GM21576 (cell line): ENCODE results near the gene RABL6.
A peak's percentile ranks its signal among the peaks of the same experiment; 100 is the strongest.
"Not testable (repeated sequence)": the region's sequence is repeated elsewhere in the genome, so short reads cannot be mapped to it uniquely, and the experiment has no call there.

Source experiments
- ATAC-seq: cut with Tn5 transposase; IDR thresholded peaks from one replicate; pipeline ENCODE4 v1.9.1; 2021; ENCODE audit warnings: mild to moderate bottlenecking, moderate library complexity; ENCODE audit not compliant: unreplicated experiment

Gene RABL6, protein sequence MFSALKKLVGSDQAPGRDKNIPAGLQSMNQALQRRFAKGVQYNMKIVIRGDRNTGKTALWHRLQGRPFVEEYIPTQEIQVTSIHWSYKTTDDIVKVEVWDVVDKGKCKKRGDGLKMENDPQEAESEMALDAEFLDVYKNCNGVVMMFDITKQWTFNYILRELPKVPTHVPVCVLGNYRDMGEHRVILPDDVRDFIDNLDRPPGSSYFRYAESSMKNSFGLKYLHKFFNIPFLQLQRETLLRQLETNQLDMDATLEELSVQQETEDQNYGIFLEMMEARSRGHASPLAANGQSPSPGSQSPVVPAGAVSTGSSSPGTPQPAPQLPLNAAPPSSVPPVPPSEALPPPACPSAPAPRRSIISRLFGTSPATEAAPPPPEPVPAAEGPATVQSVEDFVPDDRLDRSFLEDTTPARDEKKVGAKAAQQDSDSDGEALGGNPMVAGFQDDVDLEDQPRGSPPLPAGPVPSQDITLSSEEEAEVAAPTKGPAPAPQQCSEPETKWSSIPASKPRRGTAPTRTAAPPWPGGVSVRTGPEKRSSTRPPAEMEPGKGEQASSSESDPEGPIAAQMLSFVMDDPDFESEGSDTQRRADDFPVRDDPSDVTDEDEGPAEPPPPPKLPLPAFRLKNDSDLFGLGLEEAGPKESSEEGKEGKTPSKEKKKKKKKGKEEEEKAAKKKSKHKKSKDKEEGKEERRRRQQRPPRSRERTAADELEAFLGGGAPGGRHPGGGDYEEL

GRCh38 chr9:136807281-136808074, at the start of gene RABL6:
TSS of gene RABL6 (plus strand) at chr9:136807948. CDS start at chr9:136808197, 249 bp downstream.
- ATAC-seq = peak; percentile 61

DNA sequence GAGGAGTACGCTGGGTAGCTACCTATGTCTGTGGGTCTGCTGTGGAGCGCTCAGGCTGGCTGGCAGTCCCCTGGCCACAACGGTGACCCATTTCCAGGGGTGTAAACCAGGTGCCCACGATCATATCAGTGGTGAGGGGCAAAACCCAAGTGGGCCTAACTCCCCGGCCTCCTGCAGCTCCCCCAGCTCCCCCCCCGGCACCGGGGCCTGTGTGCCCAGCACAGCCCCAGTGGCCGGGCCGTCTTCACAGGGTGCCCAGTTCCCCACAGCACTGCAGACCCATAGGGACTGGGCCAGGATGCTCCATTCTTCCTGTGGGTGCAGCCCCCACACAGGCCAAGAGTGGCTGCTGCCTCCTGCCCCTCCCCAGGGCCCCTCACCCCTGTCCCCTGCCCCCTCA, 48.7 kb upstream of the RABL6 start:
- ATAC-seq = no peak

- ATAC-seq = no peak
Observed at GRCh38 chr9:136759436-136760325, 48.1 kb upstream of the RABL6 start.

- ATAC-seq = no peak
Observed at GRCh38 chr9:136760424-136760823, 47.3 kb upstream of the RABL6 start.

DNA sequence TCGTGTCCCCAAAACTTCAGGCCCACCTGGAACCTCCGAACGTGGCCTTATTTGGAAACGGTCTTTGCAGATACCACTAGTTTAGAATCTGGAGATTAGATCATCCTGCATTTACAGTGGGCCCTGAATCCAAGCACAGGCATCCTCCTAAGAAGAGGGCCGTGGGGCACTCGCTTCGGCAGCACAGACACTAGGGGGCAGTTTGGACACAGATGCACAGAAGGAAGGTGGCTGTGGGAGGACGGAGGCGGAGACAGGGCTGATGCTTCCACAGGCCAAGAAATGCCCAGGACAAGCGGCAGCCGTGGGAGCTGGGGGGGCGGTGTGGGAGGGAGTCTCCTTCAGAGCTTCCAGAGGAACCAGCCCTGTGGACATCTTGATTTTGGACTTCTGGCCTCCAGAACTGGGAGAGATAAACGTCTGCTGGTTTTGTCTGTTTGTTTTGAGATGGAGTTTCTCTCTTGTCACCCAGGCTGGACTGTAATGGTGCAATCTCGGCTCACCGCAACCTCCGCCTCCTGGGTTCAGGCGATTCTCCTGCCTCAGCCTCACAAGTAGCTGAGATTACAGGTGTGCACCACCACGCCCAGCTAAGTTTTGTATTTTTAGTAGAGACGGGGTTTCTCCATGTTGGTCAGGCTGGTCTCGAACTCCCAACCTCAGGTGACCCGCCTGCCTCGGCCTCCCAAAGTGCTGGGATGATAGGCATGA, 46.8 kb upstream of the RABL6 start:
- ATAC-seq = not testable (repeated sequence)

DNA sequence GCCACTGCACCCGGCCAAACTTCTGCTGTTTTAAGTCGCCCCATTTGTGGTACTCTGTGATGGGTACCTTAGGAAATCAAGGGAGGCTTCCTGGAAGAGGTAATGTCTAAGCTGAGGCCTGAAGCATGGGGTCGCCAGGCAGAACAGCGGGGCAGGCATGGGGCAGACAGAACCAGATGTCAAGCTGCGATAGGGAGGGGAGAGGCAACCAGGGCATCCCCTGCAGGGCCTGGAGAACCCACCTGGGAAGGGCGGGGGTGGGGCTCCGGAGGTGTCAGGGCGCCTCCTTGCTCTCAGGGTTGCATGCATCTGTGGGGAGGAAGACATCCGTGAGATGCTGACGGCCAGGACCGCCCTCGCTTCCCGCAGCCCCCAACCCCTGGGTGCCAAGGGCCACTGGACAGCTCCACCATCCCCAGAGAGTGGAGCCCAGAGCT, 46.2 kb upstream of the RABL6 start:
- no peak for ATAC-seq

GRCh38 chr9:136762221-136762691, 45.5 kb upstream of the RABL6 start:
- no peak for ATAC-seq

DNA sequence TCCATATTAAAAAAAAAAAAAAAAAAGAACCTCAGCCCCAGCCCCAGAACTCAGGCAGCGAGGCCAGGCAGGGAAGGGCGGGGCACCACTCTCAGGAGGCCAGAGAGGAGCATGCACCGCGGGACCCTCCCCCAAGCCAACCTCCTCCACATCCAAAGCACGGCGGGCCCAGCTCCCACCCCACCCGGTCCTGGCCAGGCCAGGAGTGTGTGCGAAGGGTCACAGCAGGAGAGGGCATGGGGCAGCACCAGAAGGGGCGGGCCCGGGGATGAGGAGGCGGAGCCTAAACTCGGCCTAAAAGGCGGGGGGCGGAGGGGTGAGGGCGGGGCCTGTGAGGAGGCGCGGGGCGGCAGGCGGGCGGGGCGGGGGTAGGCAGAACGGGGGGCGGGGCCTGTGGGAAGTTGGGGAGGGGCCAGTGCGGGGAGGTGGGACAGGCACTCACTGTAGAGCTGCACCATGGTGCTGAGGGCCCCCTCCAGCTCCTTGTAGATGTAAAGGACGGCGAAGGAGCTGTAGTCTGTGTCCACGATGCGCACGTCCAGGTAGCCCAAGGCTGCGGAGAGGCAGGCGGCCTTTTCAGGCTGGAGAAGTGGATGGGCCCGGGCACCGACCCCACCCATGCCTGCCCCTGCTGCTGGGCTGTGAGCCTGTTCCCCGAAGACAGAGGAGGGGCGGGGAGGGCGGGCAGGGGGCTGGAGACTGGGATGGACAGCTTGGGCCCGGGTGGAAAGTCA, 44.7 kb upstream of the RABL6 start:
- ATAC-seq = no peak

GRCh38 chr9:136763649-136764035, 44.1 kb upstream of the RABL6 start:
- ATAC-seq = no peak

DNA sequence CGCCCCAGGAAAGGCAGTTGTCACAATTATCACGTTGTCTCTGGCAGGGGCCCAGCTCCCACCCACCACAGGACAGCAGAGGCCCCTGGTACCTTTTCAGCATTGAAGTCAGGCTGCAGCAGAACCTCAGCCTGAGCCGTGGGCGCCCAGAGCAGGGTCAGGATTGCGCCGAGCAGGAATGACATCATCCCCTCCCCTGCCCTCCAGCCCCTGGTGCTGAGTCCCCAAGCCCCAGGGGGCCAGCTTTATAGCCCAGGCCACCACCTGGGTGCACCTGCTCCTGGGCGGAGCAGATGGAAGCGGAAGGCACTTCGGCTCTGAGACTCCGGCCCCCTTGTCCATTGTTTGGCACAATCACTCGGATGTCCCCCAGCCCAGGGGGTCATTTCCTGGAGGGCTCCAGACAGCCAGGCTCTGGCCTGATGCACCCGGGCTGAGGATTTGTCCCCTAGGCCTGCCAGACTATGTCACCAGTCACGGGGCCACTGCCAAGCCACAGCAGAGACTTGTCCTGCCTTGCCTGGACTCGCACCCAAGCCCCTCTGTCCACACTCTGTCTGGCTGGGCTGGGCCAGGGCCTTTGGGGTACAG, 43.4 kb upstream of the RABL6 start, which contains the start of gene LCN15:
Gene LCN15 (minus strand): TSS at position 218 of the 591 bp plus-strand sequence. CDS start 30 bp downstream, at position 188.
- ATAC-seq = no peak

DNA sequence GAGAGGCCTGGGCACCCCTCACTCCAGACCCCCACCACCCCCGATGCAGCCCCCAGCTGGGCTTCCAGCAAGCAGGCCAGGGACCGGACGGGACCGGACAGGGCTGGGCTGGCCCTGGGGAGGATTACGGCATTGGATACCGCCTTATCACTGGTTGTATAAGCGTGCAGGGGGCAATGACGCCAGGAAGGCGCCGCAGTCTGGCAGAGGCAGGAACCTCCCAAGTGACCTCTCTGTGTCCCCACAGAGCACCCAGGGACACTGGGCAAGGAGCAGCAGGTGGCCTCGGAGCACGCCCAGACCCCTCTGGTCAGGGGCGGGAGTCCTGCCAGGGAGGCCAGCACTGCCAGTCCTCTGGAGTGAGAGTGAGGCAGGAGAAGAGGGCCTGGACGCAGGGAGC, 42.7 kb upstream of the RABL6 start:
- no peak for ATAC-seq

- not testable (repeated sequence) for ATAC-seq
Observed at GRCh38 chr9:136765745-136766409, 41.9 kb upstream of the RABL6 start.

- not testable (repeated sequence) for ATAC-seq
Observed at GRCh38 chr9:136766410-136767120, 41.2 kb upstream of the RABL6 start.

GRCh38 chr9:136769710-136770191, 38.0 kb upstream of the RABL6 start:
- ATAC-seq = no peak

GRCh38 chr9:136771907-136772415, 35.8 kb upstream of the RABL6 start:
- ATAC-seq = no peak

- ATAC-seq = no peak
Observed at GRCh38 chr9:136773386-136774044, 34.2 kb upstream of the RABL6 start.
